ENCODE data around the gene PPP3R1. TPM values are rescaled to one million over a fixed set of nuclear protein-coding genes. Genes with fewer than 3 reads are reported as not detected.

The PPP3R1 gene
- total RNA-seq, 4 donors from 2014 or later: 25.8 to 32.7 (median 28.2) TPM

- Histone ChIP-seq H3K9me3 (no peaks in the 10 kb centered on the region), H3K27me3 (no peaks in the 10 kb centered on the region), H3K4me1 (peaks cover 0 to 69% (median 16%) of the 10 kb centered on the region in 3 donors), H3K36me3 (peaks cover 0 to 11% (median 0%) of the 10 kb centered on the region in 3 donors), H3K4me3 (no peak overlapping the region), H3K27ac (no peak overlapping the region)
- intact Hi-C loops (cut with DNase I): loop anchor here (10.0 kb wide), 1 partner anchor 94 kb away; no protein-coding TSS in a partner anchor
- no peak for DNase-seq
- 26 to 37% methylated on average over 3 of the region's 3 CpGs for WGBS, 2 donors
- TF ChIP-seq POLR2A (IDR thresholded peaks at IDR 0.05) (no peak), CTCF (IDR thresholded peaks at IDR 0.05) (no peak)
Measured at GRCh38 chr2:68190991-68191731, 61.2 kb downstream of the PPP3R1 start.

- Histone ChIP-seq H3K9me3 (no peaks in the 10 kb centered on the region), H3K4me1 (peaks cover 0 to 60% (median 14%) of the 10 kb centered on the region in 3 donors), H3K36me3 (peaks cover 0 to 19% (median 0%) of the 10 kb centered on the region in 3 donors), H3K4me3 (no peak overlapping the region), H3K27me3 (no peaks in the 10 kb centered on the region), H3K27ac (no peak overlapping the region)
- no peak for DNase-seq
- TF ChIP-seq POLR2A (IDR thresholded peaks at IDR 0.05) (no peak), CTCF (IDR thresholded peaks at IDR 0.05) (no peak)
- 85% methylated on average over 15 of the region's 15 CpGs for WGBS, 2 donors
- intact Hi-C loops (cut with DNase I): loop anchor here (10.0 kb wide), 2 partner anchors 55 to 95 kb away; no protein-coding TSS in a partner anchor
Measured at GRCh38 chr2:68189991-68190784, 62.1 kb downstream of the PPP3R1 start.

GRCh38 chr2:68188831-68189230 lies 63.5 kb downstream of the PPP3R1 start:
- no peaks in the 10 kb centered on the region for H3K9me3 ChIP-seq
- intact Hi-C loops (cut with DNase I): loop anchor here (10.0 kb wide), 1 partner anchor 56 kb away; no protein-coding TSS in a partner anchor
- no peak for DNase-seq
- H3K27ac ChIP-seq: no peak overlapping the region
- TF ChIP-seq POLR2A (IDR thresholded peaks at IDR 0.05) (no peak), CTCF (IDR thresholded peaks at IDR 0.05) (no peak)
- H3K27me3 ChIP-seq: no peaks in the 10 kb centered on the region
- peaks cover 0 to 31% (median 0%) of the 10 kb centered on the region in 3 donors for H3K36me3 ChIP-seq
- no peak overlapping the region for H3K4me3 ChIP-seq
- WGBS, 2 donors: 34 to 39% methylated on average over 5 of the region's 5 CpGs
- H3K4me1 ChIP-seq: peaks cover 0 to 46% (median 8%) of the 10 kb centered on the region in 3 donors

GRCh38 chr2:68187329-68187728 lies 65.0 kb downstream of the PPP3R1 start:
- peaks cover 0 to 31% (median 4%) of the 10 kb centered on the region in 3 donors for H3K4me1 ChIP-seq

More at GRCh38 chr2:68187329-68187728, 65.0 kb downstream of the PPP3R1 start:
- intact Hi-C loops (cut with DNase I): loop anchor here (10.0 kb wide), 1 partner anchor 57 kb away; no protein-coding TSS in a partner anchor
- TF ChIP-seq POLR2A (IDR thresholded peaks at IDR 0.05) (no peak), CTCF (IDR thresholded peaks at IDR 0.05) (no peak)
- no peak for DNase-seq
- Histone ChIP-seq H3K36me3 (peaks cover 0 to 46% (median 0%) of the 10 kb centered on the region in 3 donors), H3K27ac (no peak overlapping the region), H3K27me3 (no peaks in the 10 kb centered on the region), H3K9me3 (no peaks in the 10 kb centered on the region), H3K4me3 (no peak overlapping the region)
- WGBS, 2 donors: 18 to 42% methylated on average over 1 of the region's 1 CpG

Measured in esophagus squamous epithelium (tissue), 5 donors.